ENCODE results near the gene MRM3.

DNA sequence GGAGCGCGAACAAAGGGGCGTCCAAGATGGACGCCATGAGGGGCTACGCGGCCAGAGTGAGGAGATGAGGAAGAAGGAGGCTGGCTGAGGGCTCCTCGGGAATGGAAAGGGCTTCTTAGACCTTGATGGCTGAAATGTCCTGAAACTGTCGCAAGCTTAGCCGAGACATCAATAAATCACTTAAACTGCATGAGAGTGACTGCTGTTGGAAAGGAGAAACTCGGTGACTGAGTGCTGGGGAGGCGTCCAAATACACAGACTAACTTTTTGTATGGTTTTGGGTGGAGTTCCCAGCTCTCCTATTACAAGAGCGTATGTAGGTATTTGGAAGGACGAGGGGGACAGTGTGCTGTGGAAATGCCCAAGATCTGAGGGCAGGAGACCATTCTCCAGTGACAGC is 28.7 kb upstream of the MRM3 start:
- TF ChIP-seq, protein P1, sequence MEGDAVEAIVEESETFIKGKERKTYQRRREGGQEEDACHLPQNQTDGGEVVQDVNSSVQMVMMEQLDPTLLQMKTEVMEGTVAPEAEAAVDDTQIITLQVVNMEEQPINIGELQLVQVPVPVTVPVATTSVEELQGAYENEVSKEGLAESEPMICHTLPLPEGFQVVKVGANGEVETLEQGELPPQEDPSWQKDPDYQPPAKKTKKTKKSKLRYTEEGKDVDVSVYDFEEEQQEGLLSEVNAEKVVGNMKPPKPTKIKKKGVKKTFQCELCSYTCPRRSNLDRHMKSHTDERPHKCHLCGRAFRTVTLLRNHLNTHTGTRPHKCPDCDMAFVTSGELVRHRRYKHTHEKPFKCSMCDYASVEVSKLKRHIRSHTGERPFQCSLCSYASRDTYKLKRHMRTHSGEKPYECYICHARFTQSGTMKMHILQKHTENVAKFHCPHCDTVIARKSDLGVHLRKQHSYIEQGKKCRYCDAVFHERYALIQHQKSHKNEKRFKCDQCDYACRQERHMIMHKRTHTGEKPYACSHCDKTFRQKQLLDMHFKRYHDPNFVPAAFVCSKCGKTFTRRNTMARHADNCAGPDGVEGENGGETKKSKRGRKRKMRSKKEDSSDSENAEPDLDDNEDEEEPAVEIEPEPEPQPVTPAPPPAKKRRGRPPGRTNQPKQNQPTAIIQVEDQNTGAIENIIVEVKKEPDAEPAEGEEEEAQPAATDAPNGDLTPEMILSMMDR (conservative IDR thresholded peaks at IDR 0.05): no peak
- TF ChIP-seq ZFX (IDR thresholded peaks at IDR 0.05): no peak
